ENCODE measurements around the gene KCNG4.

GRCh38 chr16:84228256-84228838 is 11.5 kb downstream of the KCNG4 start:
- TF ChIP-seq RBBP5 (IDR thresholded peaks at IDR 0.05; ENCODE audit: borderline replicate concordance, low read depth, low read length), result no peak
- TF ChIP-seq SIN3A (conservative IDR thresholded peaks at IDR 0.05 in 1 of 2, IDR thresholded peaks at IDR 0.05 in 1 of 2; ENCODE audit: low read depth in 1 of 2, low read length in 2 of 2), result no peak
- TF ChIP-seq, protein P1, sequence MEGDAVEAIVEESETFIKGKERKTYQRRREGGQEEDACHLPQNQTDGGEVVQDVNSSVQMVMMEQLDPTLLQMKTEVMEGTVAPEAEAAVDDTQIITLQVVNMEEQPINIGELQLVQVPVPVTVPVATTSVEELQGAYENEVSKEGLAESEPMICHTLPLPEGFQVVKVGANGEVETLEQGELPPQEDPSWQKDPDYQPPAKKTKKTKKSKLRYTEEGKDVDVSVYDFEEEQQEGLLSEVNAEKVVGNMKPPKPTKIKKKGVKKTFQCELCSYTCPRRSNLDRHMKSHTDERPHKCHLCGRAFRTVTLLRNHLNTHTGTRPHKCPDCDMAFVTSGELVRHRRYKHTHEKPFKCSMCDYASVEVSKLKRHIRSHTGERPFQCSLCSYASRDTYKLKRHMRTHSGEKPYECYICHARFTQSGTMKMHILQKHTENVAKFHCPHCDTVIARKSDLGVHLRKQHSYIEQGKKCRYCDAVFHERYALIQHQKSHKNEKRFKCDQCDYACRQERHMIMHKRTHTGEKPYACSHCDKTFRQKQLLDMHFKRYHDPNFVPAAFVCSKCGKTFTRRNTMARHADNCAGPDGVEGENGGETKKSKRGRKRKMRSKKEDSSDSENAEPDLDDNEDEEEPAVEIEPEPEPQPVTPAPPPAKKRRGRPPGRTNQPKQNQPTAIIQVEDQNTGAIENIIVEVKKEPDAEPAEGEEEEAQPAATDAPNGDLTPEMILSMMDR (IDR thresholded peaks at IDR 0.05; ENCODE audit: control extremely low read depth in 1 of 3, insufficient read depth in 1 of 3, low read depth in 1 of 3, low read length in 3 of 3), result no peak
- peak; percentile 64; the same call in 1 of the 2 replicates for TF ChIP-seq MAFK (IDR thresholded peaks at IDR 0.05; ENCODE audit: low read depth, low read length)
- no peak for TF ChIP-seq HDAC2 (IDR thresholded peaks at IDR 0.05; ENCODE audit: borderline replicate concordance in 1 of 2, low read depth in 2 of 2, low read length in 2 of 2)
- TF ChIP-seq HDAC6 (IDR thresholded peaks at IDR 0.05; ENCODE audit: low read depth, low read length), result no peak
- TF ChIP-seq, protein P2, sequence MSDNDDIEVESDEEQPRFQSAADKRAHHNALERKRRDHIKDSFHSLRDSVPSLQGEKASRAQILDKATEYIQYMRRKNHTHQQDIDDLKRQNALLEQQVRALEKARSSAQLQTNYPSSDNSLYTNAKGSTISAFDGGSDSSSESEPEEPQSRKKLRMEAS (IDR thresholded peaks at IDR 0.05), result no peak

All from H1 (cell line).